T-helper 2 cell treated with Interferon-gamma antibody and Interleukin-4, amounts not matched to agents 5 μg/mL and 100 μg/mL, for 36 hours (primary cell): ENCODE results near the gene TMED4.

ENCODE experiments used
- DNase-seq: peaks from one replicate; pipeline ENCODE4 v3.0.0; 2021; ENCODE audit warnings: low spot score
- H3K27ac Mint-ChIP-seq: one replicate; pipeline ENCODE4 v1.8.0; 2021; ENCODE audit warnings: mild to moderate bottlenecking, mixed read lengths
- H3K27me3 Mint-ChIP-seq: one replicate; pipeline ENCODE4 v1.8.0; 2021; ENCODE audit warnings: low read depth, mixed read lengths
- H3K36me3 Mint-ChIP-seq: one replicate; pipeline ENCODE4 v1.8.0; 2021; ENCODE audit warnings: low read depth, mixed read lengths
- H3K4me1 Mint-ChIP-seq: one replicate; pipeline ENCODE4 v1.8.0; 2021; ENCODE audit warnings: low read depth, mixed read lengths
- H3K4me3 Mint-ChIP-seq: one replicate; pipeline ENCODE4 v1.8.0; 2022; ENCODE audit warnings: mild to moderate bottlenecking, moderate library complexity, mixed read lengths
- H3K9me3 Mint-ChIP-seq: one replicate; pipeline ENCODE4 v1.8.0; 2021; ENCODE audit warnings: mixed read lengths

Gene TMED4

GRCh38 chr7:44535348-44536064, 46.5 kb downstream of the TMED4 start:
- Mint-ChIP-seq H3K36me3 (no peaks in the 10 kb centered on the region), H3K27me3 (no peaks in the 10 kb centered on the region), H3K4me1 (no peaks in the 10 kb centered on the region), H3K9me3 (no peaks in the 10 kb centered on the region), H3K27ac (no peak overlapping the region), H3K4me3 (no peak overlapping the region)
- no peak for DNase-seq

- Mint-ChIP-seq H3K27me3 (no peaks in the 10 kb centered on the region), H3K36me3 (no peaks in the 10 kb centered on the region), H3K4me1 (no peaks in the 10 kb centered on the region), H3K27ac (no peak overlapping the region), H3K4me3 (no peak overlapping the region), H3K9me3 (no peaks in the 10 kb centered on the region)
- DNase-seq = peak; percentile 34
Observed at GRCh38 chr7:44534501-44534900, 47.5 kb downstream of the TMED4 start.

- no peak overlapping the region for H3K27ac Mint-ChIP-seq
Observed at GRCh38 chr7:44534087-44534486, 47.9 kb downstream of the TMED4 start.

GRCh38 chr7:44533301-44534055, 48.6 kb downstream of the TMED4 start:
- H3K27ac Mint-ChIP-seq = no peak overlapping the region
- H3K36me3 Mint-ChIP-seq = no peaks in the 10 kb centered on the region
- H3K27me3 Mint-ChIP-seq = no peaks in the 10 kb centered on the region

More at GRCh38 chr7:44534087-44534486, 47.9 kb downstream of the TMED4 start:
- no peak overlapping the region for H3K4me3 Mint-ChIP-seq
- H3K4me1 Mint-ChIP-seq = no peaks in the 10 kb centered on the region
- H3K36me3 Mint-ChIP-seq = no peaks in the 10 kb centered on the region
- H3K9me3 Mint-ChIP-seq = no peaks in the 10 kb centered on the region
- H3K27me3 Mint-ChIP-seq = no peaks in the 10 kb centered on the region
- no peak for DNase-seq

GRCh38 chr7:44531421-44532380, 50.3 kb downstream of the TMED4 start:
- Mint-ChIP-seq H3K4me1 (no peaks in the 10 kb centered on the region), H3K9me3 (no peaks in the 10 kb centered on the region), H3K4me3 (no peak overlapping the region), H3K36me3 (no peaks in the 10 kb centered on the region), H3K27ac (no peak overlapping the region), H3K27me3 (no peaks in the 10 kb centered on the region)
- no peak for DNase-seq

More at GRCh38 chr7:44533301-44534055, 48.6 kb downstream of the TMED4 start:
- Mint-ChIP-seq H3K4me3 (no peak overlapping the region), H3K4me1 (no peaks in the 10 kb centered on the region), H3K9me3 (no peaks in the 10 kb centered on the region)
- DNase-seq = no peak

GRCh38 chr7:44530990-44531389, 51.0 kb downstream of the TMED4 start:
- Mint-ChIP-seq H3K27ac (no peak overlapping the region), H3K4me3 (no peak overlapping the region), H3K9me3 (no peaks in the 10 kb centered on the region), H3K4me1 (no peaks in the 10 kb centered on the region), H3K36me3 (no peaks in the 10 kb centered on the region), H3K27me3 (no peaks in the 10 kb centered on the region)
- no peak for DNase-seq
